HEK293 (cell line): Measurements from ENCODE around the gene PTGFRN.

ENCODE experiments used
- CTCF ChIA-PET: fragments of 350-600 bp; formaldehyde crosslinking; extraction: SDS; loops from one replicate; lab custom pipeline; 2021; ENCODE audit warnings: antibody characterized with exemption; lab: Yijun Ruan, JAX
- POLR2A ChIA-PET: fragments of 300-600 bp; formaldehyde crosslinking; extraction: SDS; loops from one replicate; lab custom pipeline; 2020; ENCODE audit warnings: antibody characterized with exemption, inconsistent platforms; lab: Yijun Ruan, JAX
- H3K27ac ChIP-seq: fragments of 200-500 bp; sonication (Bioruptor generic); 2 replicates; pipeline ENCODE4 v1.5.1; 2014; ENCODE audit warnings: low read depth, low read length, control low read depth, inconsistent platforms; ENCODE audit errors: extremely low read depth
- H3K36me3 ChIP-seq, 2 experiments: fragments of 200-500 bp in 1 of 2; sonication (Bioruptor generic) in 1 of 2; 1 replicate in 1 of 2; 2 replicates in 1 of 2; pipeline ENCODE4 v1.5.1; 2014 to 2017; ENCODE audit warnings: inconsistent platforms in 2 of 2, low read length in 2 of 2; ENCODE audit not compliant: control insufficient read depth in 2 of 2, insufficient read depth in 1 of 2
- H3K4me1 ChIP-seq: fragments of 200-500 bp; sonication (Bioruptor generic); 2 replicates; pipeline ENCODE4 v1.5.1; 2014; ENCODE audit warnings: mild to moderate bottlenecking, low read length, inconsistent platforms; ENCODE audit not compliant: control insufficient read depth, insufficient read depth
- H3K4me3 ChIP-seq: 2 replicates; pipeline ENCODE4 v1.5.1; 2011; ENCODE audit warnings: low read depth, mild to moderate bottlenecking, control low read depth, low read length, moderate library complexity
- H3K9me3 ChIP-seq: fragments of 200-500 bp; sonication (Bioruptor generic); 2 replicates; pipeline ENCODE4 v1.5.1; 2014; ENCODE audit warnings: low read depth, low read length, inconsistent platforms; ENCODE audit not compliant: control insufficient read depth, insufficient read depth
- ELK4 ChIP-seq: IDR thresholded peaks from 2 replicates; pipeline ENCODE4 v1.6.1; 2011; ENCODE audit warnings: mild to moderate bottlenecking, low read depth, low read length, borderline replicate concordance
- GLIS1 ChIP-seq: fragments of 450-650 bp; formaldehyde crosslinking; IDR thresholded peaks from 2 replicates; pipeline ENCODE4 v1.5.1; 2016; ENCODE audit warnings: missing biosample characterization, missing genetic modification characterization
- IKZF3 ChIP-seq: fragments of 450-650 bp; IDR thresholded peaks from 2 replicates; pipeline ENCODE4 v1.5.0; 2018; ENCODE audit warnings: missing biosample characterization, mild to moderate bottlenecking, missing genetic modification characterization, moderate library complexity
- PRDM6 ChIP-seq: fragments of 450-650 bp; formaldehyde crosslinking; IDR thresholded peaks from 2 replicates; pipeline ENCODE4 v1.5.1; 2017; ENCODE audit warnings: missing biosample characterization, missing genetic modification characterization
- SCRT2 ChIP-seq: fragments of 450-650 bp; formaldehyde crosslinking; IDR thresholded peaks from 2 replicates; pipeline ENCODE4 v1.5.1; 2016; ENCODE audit warnings: missing biosample characterization, missing genetic modification characterization
- TRIM28 ChIP-seq: IDR thresholded peaks from 2 replicates; pipeline ENCODE4 v1.6.1; 2011; ENCODE audit warnings: low read length, control low read depth, borderline replicate concordance
- ZBTB17 ChIP-seq: fragments of 450-650 bp; formaldehyde crosslinking; IDR thresholded peaks from 2 replicates; pipeline ENCODE4 v1.5.1; 2016; ENCODE audit warnings: missing biosample characterization, missing genetic modification characterization
- ZEB2 ChIP-seq: fragments of 450-650 bp; formaldehyde crosslinking; IDR thresholded peaks from 2 replicates; pipeline ENCODE4 v1.5.1; 2016; ENCODE audit warnings: missing biosample characterization, missing genetic modification characterization
- ZNF184 ChIP-seq: fragments of 450-650 bp; IDR thresholded peaks from 2 replicates; pipeline ENCODE4 v1.5.1; 2018; ENCODE audit warnings: missing biosample characterization, mild to moderate bottlenecking, missing genetic modification characterization
- ZNF211 ChIP-seq: fragments of 450-650 bp; formaldehyde crosslinking; IDR thresholded peaks from 2 replicates; pipeline ENCODE4 v1.5.1; 2016; ENCODE audit warnings: low read depth, missing biosample characterization, missing genetic modification characterization
- ZNF221 ChIP-seq: fragments of 450-650 bp; formaldehyde crosslinking; IDR thresholded peaks from 2 replicates; pipeline ENCODE4 v1.5.1; 2017; ENCODE audit warnings: missing biosample characterization, missing genetic modification characterization, borderline replicate concordance
- ZNF23 ChIP-seq: fragments of 450-650 bp; formaldehyde crosslinking; IDR thresholded peaks from 2 replicates; pipeline ENCODE4 v1.5.1; 2016; ENCODE audit warnings: missing biosample characterization, missing genetic modification characterization, borderline replicate concordance
- ZNF248 ChIP-seq: fragments of 450-650 bp; formaldehyde crosslinking; IDR thresholded peaks from 2 replicates; pipeline ENCODE4 v1.5.1; 2017; ENCODE audit warnings: missing biosample characterization, missing genetic modification characterization
- ZNF394 ChIP-seq: fragments of 450-650 bp; formaldehyde crosslinking; IDR thresholded peaks from 2 replicates; pipeline ENCODE4 v1.5.1; 2016; ENCODE audit warnings: missing biosample characterization, missing genetic modification characterization, mild to moderate bottlenecking, moderate library complexity, borderline replicate concordance
- ZNF48 ChIP-seq: fragments of 450-650 bp; formaldehyde crosslinking; IDR thresholded peaks from 2 replicates; pipeline ENCODE4 v1.5.1; 2016; ENCODE audit warnings: missing biosample characterization, missing genetic modification characterization
- ZNF548 ChIP-seq: fragments of 450-650 bp; formaldehyde crosslinking; IDR thresholded peaks from 2 replicates; pipeline ENCODE4 v1.5.1; 2016; ENCODE audit warnings: missing biosample characterization, missing genetic modification characterization
- ZNF610 ChIP-seq: fragments of 450-650 bp; formaldehyde crosslinking; IDR thresholded peaks from 2 replicates; pipeline ENCODE4 v1.5.1; 2016; ENCODE audit warnings: missing biosample characterization, missing genetic modification characterization, borderline replicate concordance
- ZNF621 ChIP-seq: fragments of 450-650 bp; formaldehyde crosslinking; IDR thresholded peaks from 2 replicates; pipeline ENCODE4 v1.5.1; 2017; ENCODE audit warnings: missing biosample characterization, missing genetic modification characterization
- ZNF660 ChIP-seq: fragments of 450-650 bp; IDR thresholded peaks from 2 replicates; pipeline ENCODE4 v1.5.1; 2018; ENCODE audit warnings: missing biosample characterization, mild to moderate bottlenecking, missing genetic modification characterization
- ZSCAN23 ChIP-seq: fragments of 450-650 bp; formaldehyde crosslinking; IDR thresholded peaks from 2 replicates; pipeline ENCODE4 v1.5.1; 2016; ENCODE audit warnings: missing biosample characterization, missing genetic modification characterization
- TF ChIP-seq, protein P1 (sequence below): fragments of 450-650 bp; formaldehyde crosslinking; IDR thresholded peaks from 2 replicates; pipeline ENCODE4 v1.5.1; 2016; ENCODE audit warnings: missing biosample characterization, missing genetic modification characterization
- TF ChIP-seq, protein P2 (sequence below): fragments of 450-650 bp; formaldehyde crosslinking; IDR thresholded peaks from 2 replicates; pipeline ENCODE4 v1.5.1; 2017; ENCODE audit warnings: missing biosample characterization, mild to moderate bottlenecking, missing genetic modification characterization, moderate library complexity

The PTGFRN gene

GRCh38 chr1:117008656-117009055 lies 98.9 kb downstream of the PTGFRN start:
- TF ChIP-seq ZNF394 (tag by site-specific recombination) (no peak), ZNF610 (tag by site-specific recombination) (no peak), SCRT2 (tag by site-specific recombination) (no peak), ZNF23 (tag by site-specific recombination) (no peak), ZSCAN23 (no peak), ZEB2 (tag by site-specific recombination) (no peak), TRIM28 (no peak), ZBTB17 (tag by site-specific recombination) (no peak), ZNF221 (no peak), ZNF248 (tag by site-specific recombination) (no peak), IKZF3 (no peak), GLIS1 (tag by site-specific recombination) (no peak), ZNF48 (tag by site-specific recombination) (no peak), ZNF548 (no peak)
- TF ChIP-seq, protein P1, sequence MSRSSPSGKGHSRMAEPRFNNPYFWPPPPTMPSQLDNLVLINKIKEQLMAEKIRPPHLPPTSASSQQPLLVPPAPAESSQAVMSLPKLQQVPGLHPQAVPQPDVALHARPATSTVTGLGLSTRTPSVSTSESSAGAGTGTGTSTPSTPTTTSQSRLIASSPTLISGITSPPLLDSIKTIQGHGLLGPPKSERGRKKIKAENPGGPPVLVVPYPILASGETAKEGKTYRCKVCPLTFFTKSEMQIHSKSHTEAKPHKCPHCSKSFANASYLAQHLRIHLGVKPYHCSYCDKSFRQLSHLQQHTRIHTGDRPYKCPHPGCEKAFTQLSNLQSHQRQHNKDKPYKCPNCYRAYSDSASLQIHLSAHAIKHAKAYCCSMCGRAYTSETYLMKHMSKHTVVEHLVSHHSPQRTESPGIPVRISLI (tag by site-specific recombination): no peak
- TF ChIP-seq, protein P2, sequence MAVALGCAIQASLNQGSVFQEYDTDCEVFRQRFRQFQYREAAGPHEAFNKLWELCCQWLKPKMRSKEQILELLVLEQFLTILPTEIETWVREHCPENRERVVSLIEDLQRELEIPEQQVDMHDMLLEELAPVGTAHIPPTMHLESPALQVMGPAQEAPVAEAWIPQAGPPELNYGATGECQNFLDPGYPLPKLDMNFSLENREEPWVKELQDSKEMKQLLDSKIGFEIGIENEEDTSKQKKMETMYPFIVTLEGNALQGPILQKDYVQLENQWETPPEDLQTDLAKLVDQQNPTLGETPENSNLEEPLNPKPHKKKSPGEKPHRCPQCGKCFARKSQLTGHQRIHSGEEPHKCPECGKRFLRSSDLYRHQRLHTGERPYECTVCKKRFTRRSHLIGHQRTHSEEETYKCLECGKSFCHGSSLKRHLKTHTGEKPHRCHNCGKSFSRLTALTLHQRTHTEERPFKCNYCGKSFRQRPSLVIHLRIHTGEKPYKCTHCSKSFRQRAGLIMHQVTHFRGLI (tag by site-specific recombination): no peak
- TF ChIP-seq, all 188 proteins: peak for 0
- Histone ChIP-seq H3K4me1 (no peaks in the 10 kb centered on the region), H3K4me3 (no peak overlapping the region), H3K9me3 (no peaks in the 10 kb centered on the region), H3K36me3 (no peaks in the 10 kb centered on the region), H3K27ac (no peak overlapping the region)
- POLR2A ChIA-PET: no interaction called here
- CTCF ChIA-PET: no interaction called here

- no peak overlapping the region for H3K27ac ChIP-seq
- H3K9me3 ChIP-seq: no peaks in the 10 kb centered on the region
- H3K4me1 ChIP-seq: no peaks in the 10 kb centered on the region
- no peak for TF ChIP-seq ZNF660 (tag by site-specific recombination)
- TF ChIP-seq ZNF394 (tag by site-specific recombination): no peak
- no peak for TF ChIP-seq ZNF184 (tag by site-specific recombination)
- no peak for TF ChIP-seq ZNF211 (tag by site-specific recombination)
- TF ChIP-seq PRDM6 (tag by site-specific recombination): no peak
- TF ChIP-seq ZNF610 (tag by site-specific recombination): no peak
- no peak for TF ChIP-seq ZBTB17 (tag by site-specific recombination)
- no peak for TF ChIP-seq ELK4
- TF ChIP-seq ZNF621: no peak
- no peak overlapping the region for H3K4me3 ChIP-seq
- CTCF ChIA-PET: interaction anchor here (0.6 to 0.8 kb wide), 2 partner anchors 10 to 437 kb away, joined by 3 read pairs; no protein-coding TSS in a partner anchor
- no peaks in the 10 kb centered on the region for H3K36me3 ChIP-seq
- POLR2A ChIA-PET: no interaction called here
Observed at GRCh38 chr1:117009132-117009531, 99.4 kb downstream of the PTGFRN start.
